Measurements from ENCODE around the gene RTP5.
"Not testable (repeated sequence)": the region's sequence is repeated elsewhere in the genome, so short reads cannot be mapped to it uniquely, and the experiment has no call there.

Gene RTP5

DNA sequence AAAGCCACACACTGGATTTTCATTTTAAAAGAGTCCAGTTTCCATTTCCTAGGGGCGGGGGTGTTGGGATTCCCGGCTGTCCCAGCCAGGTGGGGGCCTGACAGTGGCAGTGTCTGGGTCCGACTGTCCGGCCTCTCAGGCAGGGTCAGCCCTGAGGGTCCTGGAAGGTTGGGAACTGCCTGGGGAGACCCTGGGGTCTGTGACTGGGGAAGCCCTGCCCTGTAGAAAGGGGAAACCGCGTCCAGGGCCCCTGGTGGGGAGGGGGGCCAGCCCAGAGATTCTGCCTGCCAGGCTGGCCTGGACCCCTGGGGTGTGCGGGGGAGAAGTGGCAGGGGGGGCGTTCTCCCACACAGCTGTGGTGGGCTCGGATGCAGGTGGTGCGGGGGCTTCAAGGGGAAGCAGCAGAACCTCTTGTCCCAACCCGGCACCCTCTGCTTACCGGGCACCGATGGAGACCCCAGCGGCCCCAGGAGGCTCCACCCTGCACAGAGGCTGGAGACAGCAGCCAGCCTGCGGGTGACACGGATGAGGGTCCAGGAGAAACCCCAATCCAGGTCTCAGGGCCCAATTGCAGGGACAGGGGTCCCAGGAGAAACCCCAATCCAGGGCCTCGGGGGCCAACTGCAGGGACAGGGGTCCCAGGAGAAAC is 4.9 kb downstream of the RTP5 start:
- no peaks in the 10 kb centered on the region for H3K4me1 ChIP-seq (ENCODE audit: control insufficient read depth, insufficient read depth, low read length, unreplicated experiment)
- no peaks in the 10 kb centered on the region for H3K79me2 ChIP-seq (ENCODE audit: control insufficient read depth, insufficient read depth, low read length, unreplicated experiment)
- no peak overlapping the region for H3K4me3 ChIP-seq (ENCODE audit: low read depth, low read length)
- H3K36me3 ChIP-seq (ENCODE audit: insufficient read depth, low read length) = no peaks in the 10 kb centered on the region
- H3K27ac ChIP-seq (ENCODE audit: low read depth, low read length) = no peak overlapping the region
- H2AFZ ChIP-seq (ENCODE audit: low read length, unreplicated experiment) = no peak overlapping the region
- no peaks in the 10 kb centered on the region for H3K27me3 ChIP-seq (ENCODE audit: insufficient read depth, low read length)

DNA sequence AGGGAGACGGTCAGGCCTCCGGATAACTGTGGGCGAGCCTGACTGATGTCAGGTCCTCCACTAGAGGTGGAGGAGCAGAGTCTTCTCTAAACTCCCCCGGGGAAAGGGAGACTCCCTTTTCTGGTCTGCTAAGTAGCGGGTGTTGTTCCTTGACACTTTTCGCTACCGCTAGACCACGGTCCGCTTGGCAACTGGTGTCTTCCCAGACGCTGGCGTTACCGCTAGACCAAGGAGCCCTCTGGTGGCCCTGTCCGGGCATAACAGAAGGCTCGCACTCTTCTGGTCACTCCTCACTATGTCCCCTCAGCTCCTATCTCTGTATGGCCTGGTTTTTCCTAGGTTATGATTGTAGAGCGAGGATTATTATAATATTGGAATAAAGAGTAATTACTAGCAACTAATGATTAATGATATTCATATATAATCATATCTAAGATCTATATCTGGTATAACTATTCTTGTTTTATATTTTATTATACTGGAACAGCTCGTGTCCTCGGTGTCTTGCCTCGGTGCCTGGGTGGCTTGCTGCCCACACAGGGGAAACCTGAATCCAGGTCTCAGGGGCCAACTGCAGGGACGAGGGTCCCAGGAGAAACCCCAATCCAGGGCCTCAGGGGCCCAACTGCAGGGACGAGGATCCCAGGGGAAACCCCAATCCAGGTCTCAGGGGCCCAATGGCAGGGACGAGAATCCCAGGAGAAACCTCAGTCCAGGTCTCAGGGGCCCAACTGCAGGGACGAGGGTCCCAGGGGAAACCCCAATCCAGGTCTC is 6.4 kb downstream of the RTP5 start:
- not testable (repeated sequence) for H2AFZ ChIP-seq (ENCODE audit: low read length, unreplicated experiment); H3K4me3 ChIP-seq (ENCODE audit: low read depth, low read length); H3K4me1 ChIP-seq (ENCODE audit: control insufficient read depth, insufficient read depth, low read length, unreplicated experiment); H3K27me3 ChIP-seq (ENCODE audit: insufficient read depth, low read length); H3K36me3 ChIP-seq (ENCODE audit: insufficient read depth, low read length); H3K27ac ChIP-seq (ENCODE audit: low read depth, low read length); H3K79me2 ChIP-seq (ENCODE audit: control insufficient read depth, insufficient read depth, low read length, unreplicated experiment)

DNA sequence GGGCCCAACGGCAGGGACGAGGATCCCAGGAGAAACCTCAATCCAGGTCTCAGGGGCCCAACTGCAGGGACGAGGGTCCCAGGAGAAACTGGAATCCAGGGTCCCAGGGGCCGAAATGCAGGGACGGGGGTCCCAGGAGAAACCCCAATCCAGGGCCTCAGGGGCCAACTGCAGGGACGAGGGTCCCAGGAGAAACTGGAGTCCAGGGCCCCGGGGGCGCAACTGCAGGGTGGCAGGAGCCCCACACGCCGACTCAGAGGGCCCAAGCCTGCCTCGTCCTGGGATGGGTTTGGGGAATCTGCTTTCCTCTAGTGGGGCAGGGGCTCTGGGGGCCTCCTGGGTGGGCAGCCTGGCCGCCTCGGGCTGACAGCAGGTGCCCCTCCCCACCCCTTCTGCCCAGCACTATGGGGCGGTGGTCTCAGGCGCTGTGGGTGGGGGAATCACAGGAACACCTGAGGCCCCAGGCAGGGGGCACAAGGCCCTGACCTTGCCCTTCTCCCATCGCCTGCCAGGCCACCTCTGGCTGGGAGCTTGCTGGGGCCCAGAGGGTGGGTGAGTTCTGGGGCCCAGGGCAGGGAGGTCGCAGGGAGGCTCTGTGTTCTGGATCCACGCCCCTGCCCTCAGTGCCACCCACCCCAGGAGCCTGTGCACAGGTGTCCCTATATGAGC is 7.1 kb downstream of the RTP5 start:
- no peaks in the 10 kb centered on the region for H3K36me3 ChIP-seq (ENCODE audit: insufficient read depth, low read length)
- no peak overlapping the region for H3K4me3 ChIP-seq (ENCODE audit: low read depth, low read length)
- no peaks in the 10 kb centered on the region for H3K79me2 ChIP-seq (ENCODE audit: control insufficient read depth, insufficient read depth, low read length, unreplicated experiment)
- H3K27ac ChIP-seq (ENCODE audit: low read depth, low read length) = no peak overlapping the region
- no peak overlapping the region for H2AFZ ChIP-seq (ENCODE audit: low read length, unreplicated experiment)
- no peaks in the 10 kb centered on the region for H3K27me3 ChIP-seq (ENCODE audit: insufficient read depth, low read length)
- H3K4me1 ChIP-seq (ENCODE audit: control insufficient read depth, insufficient read depth, low read length, unreplicated experiment) = peaks cover 6% of the 10 kb centered on the region

- H3K27me3 ChIP-seq (ENCODE audit: insufficient read depth, low read length) = no peaks in the 10 kb centered on the region
- H3K27ac ChIP-seq (ENCODE audit: low read depth, low read length) = no peak overlapping the region
- H2AFZ ChIP-seq (ENCODE audit: low read length, unreplicated experiment) = no peak overlapping the region
- no peak overlapping the region for H3K4me3 ChIP-seq (ENCODE audit: low read depth, low read length)
- H3K79me2 ChIP-seq (ENCODE audit: control insufficient read depth, insufficient read depth, low read length, unreplicated experiment) = no peaks in the 10 kb centered on the region
- peaks cover 9% of the 10 kb centered on the region for H3K4me1 ChIP-seq (ENCODE audit: control insufficient read depth, insufficient read depth, low read length, unreplicated experiment)
- no peaks in the 10 kb centered on the region for H3K36me3 ChIP-seq (ENCODE audit: insufficient read depth, low read length)
Observed at GRCh38 chr2:241877197-241877685, 7.7 kb downstream of the RTP5 start.

- no peaks in the 10 kb centered on the region for H3K27me3 ChIP-seq (ENCODE audit: insufficient read depth, low read length)
- H3K27ac ChIP-seq (ENCODE audit: low read depth, low read length) = no peak overlapping the region
- no peaks in the 10 kb centered on the region for H3K36me3 ChIP-seq (ENCODE audit: insufficient read depth, low read length)
- H3K79me2 ChIP-seq (ENCODE audit: control insufficient read depth, insufficient read depth, low read length, unreplicated experiment) = no peaks in the 10 kb centered on the region
- no peak overlapping the region for H3K4me3 ChIP-seq (ENCODE audit: low read depth, low read length)
- peaks cover 19% of the 10 kb centered on the region for H3K4me1 ChIP-seq (ENCODE audit: control insufficient read depth, insufficient read depth, low read length, unreplicated experiment)
- no peak overlapping the region for H2AFZ ChIP-seq (ENCODE audit: low read length, unreplicated experiment)
Observed at GRCh38 chr2:241877989-241878970, 8.8 kb downstream of the RTP5 start.

DNA sequence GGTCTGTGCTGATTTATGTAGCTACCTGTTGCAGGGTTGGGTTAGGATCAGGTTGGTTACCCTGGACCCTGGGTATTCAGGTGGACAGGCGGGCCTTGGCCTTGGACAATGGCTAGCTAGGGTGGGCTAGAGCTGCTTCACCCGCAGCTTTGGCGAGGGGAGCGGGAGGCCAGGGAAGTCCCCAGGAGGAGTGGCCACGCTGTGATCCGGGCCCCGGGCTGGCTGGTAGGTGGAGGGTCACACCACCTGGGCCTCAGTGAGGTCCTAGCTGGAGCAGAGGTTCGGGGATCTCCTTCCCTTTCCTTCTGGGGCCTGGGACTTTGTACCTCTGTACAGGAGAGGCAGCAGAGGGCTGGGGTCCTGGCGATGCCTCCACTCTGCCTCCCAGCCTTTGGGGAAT is 9.8 kb downstream of the RTP5 start:
- no peaks in the 10 kb centered on the region for H3K36me3 ChIP-seq (ENCODE audit: insufficient read depth, low read length)
- H3K79me2 ChIP-seq (ENCODE audit: control insufficient read depth, insufficient read depth, low read length, unreplicated experiment) = no peaks in the 10 kb centered on the region
- H2AFZ ChIP-seq (ENCODE audit: low read length, unreplicated experiment) = no peak overlapping the region
- H3K27me3 ChIP-seq (ENCODE audit: insufficient read depth, low read length) = no peaks in the 10 kb centered on the region
- peaks cover 19% of the 10 kb centered on the region for H3K4me1 ChIP-seq (ENCODE audit: control insufficient read depth, insufficient read depth, low read length, unreplicated experiment)
- H3K27ac ChIP-seq (ENCODE audit: low read depth, low read length) = no peak overlapping the region
- H3K4me3 ChIP-seq (ENCODE audit: low read depth, low read length) = no peak overlapping the region

- no peaks in the 10 kb centered on the region for H3K36me3 ChIP-seq (ENCODE audit: insufficient read depth, low read length)
- peaks cover 19% of the 10 kb centered on the region for H3K4me1 ChIP-seq (ENCODE audit: control insufficient read depth, insufficient read depth, low read length, unreplicated experiment)
- peak overlapping the region; percentile 81 for H2AFZ ChIP-seq (ENCODE audit: low read length, unreplicated experiment)
- H3K4me3 ChIP-seq (ENCODE audit: low read depth, low read length) = peak overlapping the region; percentile 94
- no peaks in the 10 kb centered on the region for H3K27me3 ChIP-seq (ENCODE audit: insufficient read depth, low read length)
- no peak overlapping the region for H3K27ac ChIP-seq (ENCODE audit: low read depth, low read length)
- H3K79me2 ChIP-seq (ENCODE audit: control insufficient read depth, insufficient read depth, low read length, unreplicated experiment) = no peaks in the 10 kb centered on the region
Observed at GRCh38 chr2:241880311-241881073, 11.0 kb downstream of the RTP5 start.

- H3K36me3 ChIP-seq (ENCODE audit: insufficient read depth, low read length) = no peaks in the 10 kb centered on the region
- no peak overlapping the region for H3K27ac ChIP-seq (ENCODE audit: low read depth, low read length)
- no peaks in the 10 kb centered on the region for H3K79me2 ChIP-seq (ENCODE audit: control insufficient read depth, insufficient read depth, low read length, unreplicated experiment)
- H2AFZ ChIP-seq (ENCODE audit: low read length, unreplicated experiment) = no peak overlapping the region
- H3K4me1 ChIP-seq (ENCODE audit: control insufficient read depth, insufficient read depth, low read length, unreplicated experiment) = peaks cover 19% of the 10 kb centered on the region
- H3K27me3 ChIP-seq (ENCODE audit: insufficient read depth, low read length) = no peaks in the 10 kb centered on the region
- peak overlapping the region; percentile 11; the same call in 1 of the 2 replicates for H3K4me3 ChIP-seq (ENCODE audit: low read depth, low read length)
Observed at GRCh38 chr2:241882091-241882625, 12.6 kb downstream of the RTP5 start.

- Histone ChIP-seq H3K27ac (ENCODE audit: low read depth, low read length) (no peak overlapping the region), H3K4me3 (ENCODE audit: low read depth, low read length) (no peak overlapping the region), H3K4me1 (ENCODE audit: control insufficient read depth, insufficient read depth, low read length, unreplicated experiment) (peaks cover 19% of the 10 kb centered on the region), H2AFZ (ENCODE audit: low read length, unreplicated experiment) (no peak overlapping the region), H3K36me3 (ENCODE audit: insufficient read depth, low read length) (no peaks in the 10 kb centered on the region), H3K27me3 (ENCODE audit: insufficient read depth, low read length) (no peaks in the 10 kb centered on the region), H3K79me2 (ENCODE audit: control insufficient read depth, insufficient read depth, low read length, unreplicated experiment) (no peaks in the 10 kb centered on the region)
Observed at GRCh38 chr2:241884951-241885290, 15.4 kb downstream of the RTP5 start.
